GM12875 (cell line): Measurements from ENCODE around the gene KRTAP13-4.
A peak's percentile ranks its signal among the peaks of the same experiment; 100 is the strongest.

Experiments used
- H3K4me3 ChIP-seq: one replicate; pipeline ENCODE4 v1.5.1; 2011; ENCODE audit warnings: low read depth, low read length, control low read depth
- CTCF ChIP-seq: IDR thresholded peaks from 2 replicates; pipeline ENCODE4 v1.5.1; 2011; ENCODE audit warnings: low read depth, mild to moderate bottlenecking, control low read depth, inconsistent platforms, low read length, moderate library complexity, borderline replicate concordance; ENCODE audit not compliant: insufficient read depth

Gene KRTAP13-4

DNA sequence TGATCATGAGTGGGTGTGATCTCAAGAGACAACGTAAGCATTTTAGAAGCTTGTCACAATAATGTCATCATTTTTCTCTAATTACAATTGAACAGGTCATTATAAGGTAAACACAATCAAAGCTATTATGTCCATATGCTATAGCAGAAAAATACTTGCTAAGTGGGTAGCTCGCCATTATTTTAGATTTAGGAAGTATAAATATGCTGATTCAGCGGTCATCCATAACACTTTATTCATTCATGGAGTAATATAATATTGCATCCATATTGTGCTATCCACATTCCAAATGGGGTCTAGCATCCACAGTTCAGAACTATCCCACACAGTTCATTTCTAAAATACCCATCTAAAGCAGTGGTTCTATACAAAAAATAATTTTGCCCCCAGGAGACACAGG lies 18.5 kb downstream of the KRTAP13-4 start:
- no peak overlapping the region for H3K4me3 ChIP-seq
- TF ChIP-seq CTCF, result no peak

DNA sequence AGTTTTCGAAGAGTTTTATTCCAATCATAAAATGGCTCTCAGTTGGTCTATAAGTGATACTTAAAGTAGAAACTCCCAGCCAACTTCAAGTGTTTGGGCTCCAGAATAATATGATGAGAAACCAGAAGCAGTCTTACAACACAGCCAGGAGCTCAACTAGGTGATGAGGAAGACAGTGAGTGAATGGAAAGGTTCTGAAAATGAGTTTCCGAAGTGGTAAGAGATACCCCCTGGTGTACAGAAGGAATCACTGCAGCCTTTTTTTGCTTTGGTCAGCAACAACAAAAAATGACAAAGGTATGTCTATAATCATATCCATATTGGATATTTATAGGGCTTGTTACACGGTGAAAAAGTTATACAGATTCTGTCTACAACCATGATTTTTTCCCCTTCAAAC lies 33.7 kb downstream of the KRTAP13-4 start:
- no peak overlapping the region for H3K4me3 ChIP-seq
- peak; percentile 35; the same call in 1 of the 2 replicates for TF ChIP-seq CTCF

GRCh38 chr21:30468900-30469714 lies 39.1 kb downstream of the KRTAP13-4 start:
- TF ChIP-seq CTCF, result no peak
- no peak overlapping the region for H3K4me3 ChIP-seq

DNA sequence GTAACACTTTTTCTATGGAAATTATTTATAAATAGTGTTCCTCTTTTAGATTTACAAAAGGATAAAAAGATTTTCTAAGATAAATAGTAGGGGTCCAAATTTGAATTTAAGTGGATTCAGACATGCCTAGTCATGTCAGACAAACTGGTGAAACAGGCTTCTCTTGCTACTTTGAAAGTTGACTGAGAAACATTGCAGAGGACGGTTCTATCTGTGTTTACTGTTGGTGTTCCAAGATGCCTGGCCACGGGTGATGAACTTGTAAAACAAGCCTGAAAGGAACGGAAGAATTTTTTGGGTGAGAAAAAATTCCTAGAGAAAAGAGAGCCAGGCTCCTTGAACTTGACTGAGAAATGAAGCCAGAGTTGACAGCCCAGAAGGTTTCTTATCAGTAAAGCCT lies 48.0 kb downstream of the KRTAP13-4 start:
- TF ChIP-seq CTCF, result no peak
- H3K4me3 ChIP-seq, result no peak overlapping the region

DNA sequence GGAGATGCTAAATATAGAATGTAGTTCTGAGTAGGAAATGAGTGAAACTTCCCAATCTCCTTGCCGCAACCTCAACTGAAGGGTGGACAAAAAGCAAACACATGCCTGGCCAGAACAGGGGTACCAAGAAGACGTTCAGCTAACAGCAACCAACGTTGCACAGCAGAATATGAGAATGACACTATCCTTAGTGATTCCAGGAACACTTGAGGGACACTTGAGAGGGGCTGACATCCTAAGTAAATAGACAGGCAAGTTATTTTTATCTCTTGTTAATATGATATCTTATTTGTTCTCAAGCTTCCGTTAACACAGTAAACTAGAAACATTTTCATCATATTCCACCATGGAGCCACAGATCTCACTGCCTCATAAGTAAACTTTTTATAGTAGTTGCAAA lies 49.2 kb downstream of the KRTAP13-4 start:
- TF ChIP-seq CTCF, result no peak
- H3K4me3 ChIP-seq, result no peak overlapping the region

- no peak for TF ChIP-seq CTCF
- no peak within 1 kb of the TSS for H3K4me3 ChIP-seq
Observed at GRCh38 chr21:30480145-30480544, 50.1 kb downstream of the KRTAP13-4 start, which contains the start of gene KRTAP19-1. Gene KRTAP19-1 (minus strand): TSS chr21:30480367. CDS start chr21:30480317, 50 bp downstream.
